IMR-90 (cell line): ENCODE results near the gene VEGFC.

Source experiments
- BHLHE40 ChIP-seq: fragments of 150-350 bp; IDR thresholded peaks from 2 replicates; pipeline ENCODE4 v1.6.1; 2016; ENCODE audit warnings: mild to moderate bottlenecking, low read depth, low read length
- CEBPB ChIP-seq: IDR thresholded peaks from 2 replicates; pipeline ENCODE4 v1.6.1; 2012; ENCODE audit warnings: low read depth, low read length, improper control_type of control experiment
- CHD1 ChIP-seq: IDR thresholded peaks from 2 replicates; pipeline ENCODE4 v1.6.1; 2012; ENCODE audit warnings: low read depth, low read length, improper control_type of control experiment
- MAFK ChIP-seq: IDR thresholded peaks from 2 replicates; pipeline ENCODE4 v1.6.1; 2012; ENCODE audit warnings: low read depth, low read length, improper control_type of control experiment
- MAZ ChIP-seq: IDR thresholded peaks from 2 replicates; pipeline ENCODE4 v1.6.1; 2012; ENCODE audit warnings: low read depth, mild to moderate bottlenecking, low read length, improper control_type of control experiment, moderate library complexity, borderline replicate concordance
- NFE2L2 ChIP-seq: fragments of 150-350 bp; IDR thresholded peaks from 2 replicates; pipeline ENCODE4 v1.6.1; 2016; ENCODE audit warnings: low read depth, mild to moderate bottlenecking, low read length
- POLR2A ChIP-seq: IDR thresholded peaks from 2 replicates; pipeline ENCODE4 v1.6.1; 2012; ENCODE audit warnings: mild to moderate bottlenecking, low read depth, low read length
- RAD21 ChIP-seq: IDR thresholded peaks from 2 replicates; pipeline ENCODE4 v1.6.1; 2012; ENCODE audit warnings: low read length, improper control_type of control experiment
- RFX5 ChIP-seq: IDR thresholded peaks from 2 replicates; pipeline ENCODE4 v1.8.0; 2012; ENCODE audit warnings: low read depth, mild to moderate bottlenecking, low read length, moderate library complexity
- TF ChIP-seq, protein P1 (sequence below): conservative IDR thresholded peaks from 2 replicates; pipeline ENCODE4 v1.5.1; 2012; ENCODE audit warnings: mild to moderate bottlenecking, low read depth, low read length, improper control_type of control experiment
- TF ChIP-seq, protein P2 (sequence below): fragments of 150-350 bp; IDR thresholded peaks from 2 replicates; pipeline ENCODE4 v1.6.1; 2017; ENCODE audit warnings: mild to moderate bottlenecking, antibody characterized with exemption, low read length, low read depth

DNA sequence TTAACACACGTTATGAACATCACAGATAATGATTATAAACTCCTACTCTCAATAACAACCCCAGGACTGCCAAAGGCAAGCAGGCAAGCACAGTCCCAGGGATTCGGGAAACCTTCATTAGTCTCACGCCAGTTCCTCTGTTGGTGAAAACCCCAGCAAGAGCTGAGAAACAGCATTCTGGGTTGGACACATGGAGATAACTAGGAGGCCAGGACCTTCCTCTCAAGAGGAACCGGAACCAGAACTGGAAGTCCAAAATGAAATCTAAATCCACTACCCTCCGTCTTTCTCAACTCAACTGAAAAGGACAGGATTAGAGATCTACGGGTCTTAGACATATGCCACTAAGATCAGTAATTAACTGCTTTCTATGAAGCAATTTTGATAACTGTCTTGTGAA lies 3.8 kb downstream of the VEGFC start:
- no peak for TF ChIP-seq RAD21
- no peak for TF ChIP-seq BHLHE40
- TF ChIP-seq, protein P1, sequence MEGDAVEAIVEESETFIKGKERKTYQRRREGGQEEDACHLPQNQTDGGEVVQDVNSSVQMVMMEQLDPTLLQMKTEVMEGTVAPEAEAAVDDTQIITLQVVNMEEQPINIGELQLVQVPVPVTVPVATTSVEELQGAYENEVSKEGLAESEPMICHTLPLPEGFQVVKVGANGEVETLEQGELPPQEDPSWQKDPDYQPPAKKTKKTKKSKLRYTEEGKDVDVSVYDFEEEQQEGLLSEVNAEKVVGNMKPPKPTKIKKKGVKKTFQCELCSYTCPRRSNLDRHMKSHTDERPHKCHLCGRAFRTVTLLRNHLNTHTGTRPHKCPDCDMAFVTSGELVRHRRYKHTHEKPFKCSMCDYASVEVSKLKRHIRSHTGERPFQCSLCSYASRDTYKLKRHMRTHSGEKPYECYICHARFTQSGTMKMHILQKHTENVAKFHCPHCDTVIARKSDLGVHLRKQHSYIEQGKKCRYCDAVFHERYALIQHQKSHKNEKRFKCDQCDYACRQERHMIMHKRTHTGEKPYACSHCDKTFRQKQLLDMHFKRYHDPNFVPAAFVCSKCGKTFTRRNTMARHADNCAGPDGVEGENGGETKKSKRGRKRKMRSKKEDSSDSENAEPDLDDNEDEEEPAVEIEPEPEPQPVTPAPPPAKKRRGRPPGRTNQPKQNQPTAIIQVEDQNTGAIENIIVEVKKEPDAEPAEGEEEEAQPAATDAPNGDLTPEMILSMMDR: no peak
- TF ChIP-seq MAFK: no peak
- no peak for TF ChIP-seq CHD1
- no peak for TF ChIP-seq POLR2A
- no peak for TF ChIP-seq CEBPB
- no peak for TF ChIP-seq MAZ
- TF ChIP-seq, protein P2, sequence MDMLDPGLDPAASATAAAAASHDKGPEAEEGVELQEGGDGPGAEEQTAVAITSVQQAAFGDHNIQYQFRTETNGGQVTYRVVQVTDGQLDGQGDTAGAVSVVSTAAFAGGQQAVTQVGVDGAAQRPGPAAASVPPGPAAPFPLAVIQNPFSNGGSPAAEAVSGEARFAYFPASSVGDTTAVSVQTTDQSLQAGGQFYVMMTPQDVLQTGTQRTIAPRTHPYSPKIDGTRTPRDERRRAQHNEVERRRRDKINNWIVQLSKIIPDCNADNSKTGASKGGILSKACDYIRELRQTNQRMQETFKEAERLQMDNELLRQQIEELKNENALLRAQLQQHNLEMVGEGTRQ: no peak
- no peak for TF ChIP-seq NFE2L2
- TF ChIP-seq RFX5: no peak
